ENCODE data around the gene CD320.
"Not testable (repeated sequence)": the region's sequence is repeated elsewhere in the genome, so short reads cannot be mapped to it uniquely, and the experiment has no call there.

CD320 gene

GRCh38 chr19:8310342-8311055 lies 2.3 kb upstream of the CD320 start:
- DNase-seq (ENCODE audit: low read depth in 2 of 2, low spot score in 1 of 2) = no peak

- DNase-seq (ENCODE audit: low read depth in 2 of 2, low spot score in 1 of 2) = no peak
Measured at GRCh38 chr19:8308891-8309291, 733 bp upstream of the CD320 start.

- DNase-seq (ENCODE audit: low read depth in 2 of 2, low spot score in 1 of 2) = no peak
Measured at GRCh38 chr19:8307400-8307964, 676 bp downstream of the CD320 start.

GRCh38 chr19:8306235-8307054 lies 1.7 kb downstream of the CD320 start:
- no peak for DNase-seq (ENCODE audit: low read depth in 2 of 2, low spot score in 1 of 2)

- DNase-seq (ENCODE audit: low read depth in 2 of 2, low spot score in 1 of 2) = no peak
Measured at GRCh38 chr19:8305798-8306197, 2.4 kb downstream of the CD320 start.

- DNase-seq (ENCODE audit: low read depth in 2 of 2, low spot score in 1 of 2) = no peak
Measured at GRCh38 chr19:8304841-8305621, 3.1 kb downstream of the CD320 start.

GRCh38 chr19:8302734-8303133 lies 5.4 kb downstream of the CD320 start:
- no peak for DNase-seq (ENCODE audit: low read depth in 2 of 2, low spot score in 1 of 2)

GRCh38 chr19:8302357-8302691 lies 5.8 kb downstream of the CD320 start:
- DNase-seq (ENCODE audit: low read depth in 2 of 2, low spot score in 1 of 2) = no peak

- DNase-seq (ENCODE audit: low read depth in 2 of 2, low spot score in 1 of 2) = not testable (repeated sequence)
Measured at GRCh38 chr19:8291337-8291736, 16.8 kb downstream of the CD320 start.

- not testable (repeated sequence) for DNase-seq (ENCODE audit: low read depth in 2 of 2, low spot score in 1 of 2)
Measured at GRCh38 chr19:8276508-8276907, 31.6 kb downstream of the CD320 start.

GRCh38 chr19:8269724-8270123 lies 38.4 kb downstream of the CD320 start:
- no peak for DNase-seq (ENCODE audit: low read depth in 2 of 2, low spot score in 1 of 2)

GRCh38 chr19:8265872-8266271 lies 42.3 kb downstream of the CD320 start:
- no peak for DNase-seq (ENCODE audit: low read depth in 2 of 2, low spot score in 1 of 2)

GRCh38 chr19:8264248-8264647 lies 43.9 kb downstream of the CD320 start:
- DNase-seq (ENCODE audit: low read depth in 2 of 2, low spot score in 1 of 2) = not testable (repeated sequence)

- no peak for DNase-seq (ENCODE audit: low read depth in 2 of 2, low spot score in 1 of 2)
Measured at GRCh38 chr19:8262431-8262830, 45.7 kb downstream of the CD320 start.

GRCh38 chr19:8261881-8262280 lies 46.3 kb downstream of the CD320 start:
- no peak for DNase-seq (ENCODE audit: low read depth in 2 of 2, low spot score in 1 of 2)

- DNase-seq (ENCODE audit: low read depth in 2 of 2, low spot score in 1 of 2) = no peak
Measured at GRCh38 chr19:8261347-8261746, 46.8 kb downstream of the CD320 start.

GRCh38 chr19:8259922-8260247 lies 48.3 kb downstream of the CD320 start:
- DNase-seq (ENCODE audit: low read depth in 2 of 2, low spot score in 1 of 2) = no peak

- no peak for DNase-seq (ENCODE audit: low read depth in 2 of 2, low spot score in 1 of 2)
Measured at GRCh38 chr19:8259142-8259921, 48.8 kb downstream of the CD320 start.

- DNase-seq (ENCODE audit: low read depth in 2 of 2, low spot score in 1 of 2) = no peak
Measured at GRCh38 chr19:8257052-8257443, 51.1 kb downstream of the CD320 start.

- DNase-seq (ENCODE audit: low read depth in 2 of 2, low spot score in 1 of 2) = no peak
Measured at GRCh38 chr19:8256276-8257051, 51.7 kb downstream of the CD320 start.

All from stimulated activated CD8-positive, alpha-beta memory T cell treated with anti-CD3 and anti-CD28 coated beads, Interleukin-4, amount 100 ng/mL, for 4 hours (primary cell).